GM21515 (cell line): ENCODE results near the gene MTCH2.

Experiments
- ATAC-seq: cut with Tn5 transposase; IDR thresholded peaks from one replicate; pipeline ENCODE4 v1.9.1; 2021; ENCODE audit not compliant: unreplicated experiment

The MTCH2 gene

DNA sequence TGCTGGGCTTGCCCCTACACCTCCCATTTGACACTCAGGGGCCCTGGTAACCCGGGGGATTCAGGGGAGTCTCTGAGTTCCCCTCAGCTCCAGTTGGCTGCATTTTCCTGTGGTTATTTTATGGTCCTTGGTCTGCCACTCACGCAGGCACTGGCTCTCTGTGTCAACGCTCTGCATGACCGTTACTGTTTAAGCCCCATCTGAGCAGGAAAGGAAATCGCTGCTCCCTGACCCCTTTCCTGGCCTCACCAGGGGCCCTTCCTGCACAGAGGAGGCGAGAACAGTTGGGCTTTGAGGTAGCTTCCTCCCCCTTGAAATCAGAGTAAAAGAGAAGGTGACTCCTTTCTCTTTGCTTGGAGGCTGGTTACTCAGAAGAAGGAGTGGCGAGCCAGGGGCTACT is 50.6 kb downstream of the MTCH2 start:
- ATAC-seq: no peak

DNA sequence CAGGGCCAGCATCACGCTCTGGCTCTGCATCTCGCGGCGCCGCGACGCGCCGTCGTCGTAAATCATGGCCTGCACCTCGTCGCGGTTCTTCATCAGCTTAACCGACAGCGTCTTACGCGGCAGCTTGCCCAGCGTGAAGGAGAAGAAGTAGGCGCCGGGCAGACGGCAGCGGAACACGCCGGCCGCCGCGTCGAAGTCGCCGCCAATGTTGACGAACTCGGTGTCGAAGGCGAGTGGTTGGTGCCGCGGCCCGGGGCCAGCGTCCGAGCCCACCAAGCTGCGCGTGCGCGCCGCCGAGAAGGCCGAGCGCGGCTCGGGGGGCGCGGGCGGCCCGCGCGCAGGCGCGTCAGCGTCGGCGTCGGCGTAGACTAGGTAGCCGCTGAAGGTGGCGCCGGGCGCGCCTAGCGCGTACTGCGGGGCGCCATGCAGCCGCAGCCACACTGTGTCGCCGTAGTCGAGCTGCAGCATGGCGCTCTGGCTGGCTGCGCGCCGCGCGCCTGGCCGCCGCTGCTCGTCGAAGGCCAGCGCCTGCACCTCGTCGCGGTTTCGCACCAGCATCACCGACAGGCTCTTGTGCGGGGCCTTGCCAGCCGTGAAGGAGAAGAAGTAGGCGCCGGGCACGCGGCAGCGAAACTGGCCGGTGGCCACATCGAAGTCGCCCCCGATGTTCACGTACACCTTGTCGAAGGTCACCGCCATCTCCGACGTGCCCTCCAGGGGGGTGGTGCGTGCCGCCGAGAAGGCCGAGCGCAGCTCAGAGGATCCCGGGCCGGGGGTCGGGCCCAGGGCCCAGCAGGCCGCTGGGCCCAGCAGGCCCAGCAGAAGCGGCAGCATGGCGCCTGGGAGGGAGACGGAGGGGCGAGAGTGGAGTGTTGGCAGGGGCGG is 52.1 kb downstream of the MTCH2 start:
- ATAC-seq: no peak

DNA sequence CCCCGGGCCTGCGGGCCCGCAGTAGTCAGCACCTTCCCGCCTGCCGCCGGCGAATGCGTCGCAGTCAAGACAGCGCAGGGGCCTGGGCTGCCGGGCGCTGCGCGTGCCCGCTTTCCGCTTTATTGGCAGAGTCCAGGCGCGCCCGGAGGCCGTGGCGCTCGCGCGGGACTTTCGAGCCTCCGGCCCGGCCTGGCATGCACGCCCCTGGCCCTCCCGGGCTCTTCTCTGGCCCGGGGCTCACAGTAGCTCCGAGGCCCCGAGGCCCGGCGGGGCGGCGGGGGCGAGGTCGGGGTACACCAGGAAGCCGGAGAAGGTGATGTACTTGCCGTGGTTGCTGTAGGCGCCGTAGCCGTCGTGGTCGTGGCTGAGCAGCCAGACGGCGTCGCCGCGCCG is 52.8 kb downstream of the MTCH2 start:
- ATAC-seq: no peak

DNA sequence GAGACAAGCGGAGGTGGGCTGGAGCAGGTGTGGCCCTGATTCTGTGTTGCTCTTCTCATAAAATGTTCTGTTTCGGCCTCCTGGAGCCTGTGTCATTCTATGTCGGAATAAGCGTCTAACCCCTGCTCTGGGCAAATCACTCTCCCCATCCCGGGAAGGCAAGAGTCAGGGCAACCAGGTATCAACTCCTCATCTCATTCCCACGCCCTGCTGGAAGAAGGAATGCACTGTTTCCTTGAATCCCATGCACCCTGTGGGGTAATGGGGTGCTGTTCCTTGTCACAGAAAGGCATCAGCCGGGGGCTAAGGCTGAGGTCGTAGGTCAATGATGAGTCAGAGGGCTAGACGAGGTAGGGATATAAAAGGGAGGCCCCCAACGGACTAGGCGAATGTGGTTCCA is 53.2 kb downstream of the MTCH2 start:
- ATAC-seq: no peak

DNA sequence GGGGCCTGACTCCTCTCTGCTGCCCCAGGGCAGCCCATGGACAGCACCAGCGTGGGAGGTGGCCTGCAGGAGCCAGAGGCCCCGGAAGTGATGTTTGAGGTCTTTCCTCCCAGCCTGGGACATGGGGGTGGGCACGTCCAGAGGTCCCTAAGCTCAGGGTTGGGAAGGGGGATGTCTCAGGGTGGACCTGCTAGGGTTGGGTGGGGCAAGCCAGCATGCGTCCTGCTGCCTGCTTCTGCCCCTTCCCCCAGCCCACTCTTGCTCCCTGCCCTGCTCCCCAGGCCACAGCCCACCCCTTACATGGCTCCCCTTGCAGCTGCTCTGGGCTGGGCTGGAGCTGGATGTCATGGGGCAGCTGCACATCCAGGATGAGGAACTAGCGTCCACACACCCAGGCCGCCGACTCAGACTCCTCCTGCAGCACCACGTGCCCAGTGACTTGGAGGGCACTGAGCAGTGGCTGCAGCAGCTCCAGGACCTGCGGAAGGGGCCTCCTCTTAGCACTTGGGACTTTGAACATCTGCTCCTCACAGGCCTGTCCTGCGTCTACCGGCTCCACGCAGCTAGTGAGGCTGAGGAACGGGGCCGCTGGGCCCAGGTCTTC is 54.5 kb downstream of the MTCH2 start:
- ATAC-seq: no peak

DNA sequence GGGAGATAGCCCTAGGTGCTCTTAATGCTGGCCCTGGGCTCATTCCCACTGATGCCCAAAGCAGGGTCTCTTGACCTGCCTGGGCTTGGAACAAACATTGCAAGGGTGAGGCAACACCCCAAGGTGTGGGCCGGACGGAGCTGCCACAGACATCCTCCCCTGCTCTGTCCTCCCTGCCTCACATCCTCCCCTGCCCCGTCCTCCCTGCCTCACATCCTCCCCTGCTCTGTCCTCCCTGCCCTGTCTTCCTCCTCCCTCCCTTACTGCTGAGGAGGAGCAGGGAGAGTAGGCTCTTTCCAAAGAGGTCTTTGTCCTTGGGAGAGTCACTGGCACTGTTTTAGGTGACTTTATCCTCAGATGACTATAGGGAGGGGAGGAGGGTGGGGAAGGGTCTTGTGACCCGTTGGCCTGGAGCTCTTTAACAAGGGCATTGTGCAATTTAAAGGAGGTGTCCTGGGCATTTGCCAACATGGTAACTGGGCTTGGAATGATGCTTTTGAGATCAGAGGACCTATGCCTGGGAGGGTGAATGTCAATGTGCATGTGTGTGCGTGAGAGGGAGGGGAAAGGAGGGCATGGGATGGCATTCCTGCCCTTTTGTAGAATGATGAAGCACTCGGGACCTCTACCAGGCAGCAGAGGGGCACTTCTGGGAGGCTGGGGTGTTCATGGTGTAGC is 55.2 kb downstream of the MTCH2 start:
- no peak for ATAC-seq

DNA sequence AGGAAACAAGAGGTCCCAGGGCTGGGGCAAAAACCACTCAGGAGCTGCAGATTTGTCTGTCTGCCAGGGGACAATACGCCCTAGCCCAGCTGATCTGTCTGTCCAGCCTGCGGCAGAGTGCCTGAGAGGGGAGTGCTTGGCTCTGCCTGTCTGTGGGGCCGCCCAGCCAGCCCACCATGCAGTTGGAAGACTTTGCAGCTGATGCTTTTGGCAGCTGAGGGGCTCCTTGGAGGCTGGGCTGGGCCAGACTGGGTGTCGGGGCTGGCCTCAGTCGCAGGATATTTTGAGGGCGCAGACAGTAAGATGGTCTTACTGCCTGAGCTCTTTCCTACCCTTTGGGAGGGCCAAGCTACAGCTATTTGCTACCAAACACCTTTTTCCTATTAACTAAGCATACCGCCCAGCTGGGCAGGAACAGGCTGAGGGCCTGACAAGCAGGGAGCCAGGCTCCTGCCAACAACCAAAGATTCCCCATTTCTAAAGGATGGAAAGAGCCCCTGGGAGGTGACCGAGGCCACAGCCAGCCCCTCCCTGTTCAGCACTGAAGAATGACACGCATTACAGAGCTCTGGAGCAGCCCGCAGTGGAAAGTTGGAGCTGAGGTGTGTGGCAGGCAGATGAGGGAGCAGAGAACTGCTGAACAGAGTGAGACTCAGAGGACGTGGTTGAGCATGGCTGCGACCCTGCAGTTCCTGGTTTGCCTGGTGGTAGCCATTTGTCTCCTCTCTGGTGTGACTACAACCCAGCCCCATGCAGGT is 56.1 kb downstream of the MTCH2 start, which contains the start of gene FAM180B:
Gene FAM180B, plus strand, starts transcription at position 581 of the 758 bp plus-strand sequence. Its CDS starts 91 bp downstream, at position 672.
- ATAC-seq: no peak

DNA sequence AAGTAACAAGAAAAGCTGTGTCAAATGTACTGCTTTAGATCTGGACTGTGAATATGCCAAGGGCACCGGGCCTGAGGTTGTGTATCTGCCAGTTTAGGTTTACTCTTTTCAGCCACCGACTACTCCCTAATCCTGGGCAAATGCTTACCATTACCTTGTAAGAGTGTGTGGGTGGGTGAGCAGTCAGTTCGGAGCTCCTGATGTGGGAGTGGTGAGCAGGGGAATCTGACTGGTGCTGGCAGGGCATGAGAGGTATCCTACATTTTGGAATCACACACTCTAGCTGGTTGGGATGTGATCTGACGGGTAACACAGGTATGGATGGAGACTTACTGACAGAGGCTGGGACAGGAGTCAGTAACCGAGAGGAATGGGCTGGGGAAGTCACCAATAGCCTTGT is 58.5 kb downstream of the MTCH2 start:
- no peak for ATAC-seq

DNA sequence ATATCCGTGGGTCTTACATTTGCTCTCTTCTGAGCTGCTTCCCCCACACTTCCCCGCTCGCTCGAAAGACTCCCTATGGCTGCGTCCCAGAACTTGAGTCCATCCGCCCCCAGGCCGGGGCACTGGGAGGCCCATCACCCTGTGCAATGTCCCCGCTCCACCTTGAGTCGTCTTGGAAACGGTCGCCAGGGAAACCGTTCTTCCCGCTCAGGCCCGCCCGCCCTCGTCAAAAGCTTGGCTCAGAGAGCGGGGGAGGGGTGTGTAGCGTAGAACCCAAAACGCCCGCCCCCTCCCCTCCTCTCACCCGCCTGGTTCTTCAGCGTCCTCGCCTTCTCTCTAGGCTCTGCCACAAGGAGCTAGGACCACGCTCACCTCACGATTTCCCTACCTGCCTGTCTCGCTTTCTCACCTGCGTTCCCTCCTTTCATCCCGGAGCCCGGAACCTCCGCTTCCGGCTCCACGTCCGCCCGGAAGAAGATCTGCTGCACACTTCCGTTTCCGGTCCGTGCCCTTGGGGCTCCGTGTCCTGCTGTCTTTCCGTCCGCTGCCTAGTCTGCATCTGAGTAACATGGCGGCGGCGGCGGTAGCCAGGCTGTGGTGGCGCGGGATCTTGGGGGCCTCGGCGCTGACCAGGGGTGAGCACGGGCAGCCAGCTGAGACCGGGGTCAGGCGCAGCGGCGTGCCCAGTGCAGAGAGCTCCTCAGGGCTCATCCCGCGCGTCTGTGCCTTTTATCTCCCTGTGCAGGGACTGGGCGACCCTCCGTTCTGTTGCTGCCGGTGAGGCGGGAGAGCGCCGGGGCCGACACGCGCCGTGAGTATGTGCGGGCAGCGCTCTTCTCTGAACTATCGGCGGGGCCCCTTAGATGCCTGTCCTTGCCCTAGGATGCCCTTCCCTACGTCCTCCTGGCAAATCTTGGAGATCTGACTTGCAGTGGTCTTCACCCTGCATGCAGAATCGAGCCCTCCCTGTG is 63.5 kb downstream of the MTCH2 start, which contains the start of the genes KBTBD4 and NDUFS3:
Gene KBTBD4, minus strand, starts transcription at position 447 of the 971 bp plus-strand sequence. Its CDS starts 19 bp downstream, at position 428.
Gene NDUFS3, plus strand, starts transcription at position 551 of the 971 bp plus-strand sequence. Its CDS starts 18 bp downstream, at position 569.
- ATAC-seq: peak; percentile 88

DNA sequence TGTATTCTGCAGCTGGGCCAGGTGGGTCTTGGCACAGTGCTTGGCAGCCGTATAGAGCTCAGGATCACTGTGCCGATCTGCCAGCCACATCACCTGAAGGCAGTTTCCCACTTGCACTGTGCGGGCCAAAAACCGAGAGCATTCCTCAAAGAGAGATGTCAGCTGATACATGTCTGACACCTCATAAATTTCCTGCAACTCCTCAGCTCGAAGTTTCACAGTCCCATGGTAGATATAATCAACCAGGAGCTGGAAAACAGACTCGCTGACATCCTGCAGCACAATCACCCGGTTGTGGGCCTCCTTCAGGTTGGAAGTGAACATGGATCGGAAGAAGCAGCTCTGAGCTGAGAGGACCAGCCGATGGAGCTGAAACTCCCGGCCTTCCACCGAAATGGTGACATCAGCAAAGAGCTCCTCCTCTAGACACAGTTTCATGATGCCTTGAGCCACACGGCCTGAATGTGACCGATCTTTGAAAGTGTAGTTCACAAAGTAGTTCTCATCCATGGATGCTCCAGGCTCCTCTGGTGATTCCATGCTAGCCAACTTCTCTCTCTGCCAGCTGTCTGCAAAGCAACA is 64.8 kb downstream of the MTCH2 start:
- no peak for ATAC-seq

DNA sequence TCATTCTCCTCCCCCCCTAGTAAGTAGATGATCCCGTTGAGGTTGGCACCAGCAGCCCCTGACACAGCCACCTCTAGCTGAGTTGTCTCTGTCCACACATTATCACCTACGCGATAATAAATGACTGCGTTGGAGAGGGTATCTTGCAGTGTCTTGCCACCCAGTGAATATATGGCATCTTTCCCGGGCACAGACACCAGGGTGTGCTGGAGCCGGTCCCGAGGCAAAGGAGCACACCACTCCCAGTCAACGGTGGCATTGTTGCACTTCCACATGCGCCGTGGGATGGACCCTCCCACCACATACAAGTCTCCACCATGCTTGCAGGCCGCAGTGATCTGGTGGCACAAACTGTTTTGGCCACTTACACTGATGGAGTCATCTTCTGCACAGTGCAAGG is 69.0 kb downstream of the MTCH2 start:
- no peak for ATAC-seq

DNA sequence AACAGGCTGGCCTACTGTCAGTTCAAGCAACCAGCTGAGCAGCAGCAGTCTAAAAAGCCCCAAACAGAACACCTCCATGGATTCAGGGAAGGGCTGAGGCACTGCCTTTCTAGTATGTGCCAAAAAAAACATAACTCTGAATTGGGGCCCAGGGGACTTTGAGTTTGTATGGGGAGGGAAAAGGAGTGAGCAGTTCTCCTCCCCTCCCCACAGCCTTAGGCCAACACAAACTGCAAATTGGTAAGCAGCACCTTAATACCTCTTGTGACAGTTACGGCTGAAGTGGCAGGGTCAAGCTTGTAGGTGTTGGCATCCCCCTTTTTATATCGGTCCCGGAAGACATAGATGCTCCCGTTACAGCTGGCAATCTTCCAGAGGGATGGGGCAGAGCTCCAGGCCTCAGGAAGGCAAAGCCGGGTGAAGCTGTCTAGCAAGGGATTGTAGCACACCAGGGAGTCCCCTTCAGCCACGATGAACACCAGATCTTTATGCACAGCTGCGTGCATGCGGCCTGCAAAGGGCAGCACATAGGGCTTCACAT is 69.6 kb downstream of the MTCH2 start:
- ATAC-seq: no peak

DNA sequence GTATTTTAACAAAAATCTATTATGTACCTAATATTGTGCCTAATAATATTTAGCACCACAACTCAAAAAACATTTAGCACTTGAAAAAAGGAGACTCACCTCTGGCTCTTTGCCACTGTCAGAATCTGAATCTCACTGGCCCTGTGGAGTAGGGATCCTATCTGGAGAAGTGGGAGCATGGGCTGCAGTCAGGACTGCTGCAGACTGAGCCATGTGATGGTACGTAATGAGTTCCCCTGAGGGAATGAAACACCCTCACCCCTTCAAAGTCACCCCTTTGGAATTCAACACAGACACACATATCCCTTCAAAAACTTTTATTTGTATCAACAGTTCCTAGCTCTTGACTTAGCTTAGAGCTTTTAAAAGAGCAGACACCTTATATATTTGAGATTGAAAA is 70.5 kb downstream of the MTCH2 start:
- no peak for ATAC-seq

DNA sequence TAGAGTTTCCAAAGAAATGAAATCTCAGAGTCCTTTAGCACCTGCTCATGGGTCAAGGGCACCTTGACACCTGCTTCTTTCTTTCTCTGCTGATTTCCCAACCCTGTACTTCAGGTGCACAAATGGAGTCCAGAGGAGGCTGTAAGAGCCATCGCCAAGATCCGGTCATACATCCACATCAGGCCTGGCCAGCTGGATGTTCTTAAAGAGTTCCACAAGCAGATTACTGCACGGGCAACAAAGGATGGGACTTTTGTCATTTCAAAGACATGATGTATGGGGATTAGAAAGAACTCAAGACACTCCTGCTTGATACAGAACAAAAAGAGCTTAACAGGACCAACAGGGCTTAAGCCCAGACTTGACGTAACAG is 71.0 kb downstream of the MTCH2 start:
- no peak for ATAC-seq

DNA sequence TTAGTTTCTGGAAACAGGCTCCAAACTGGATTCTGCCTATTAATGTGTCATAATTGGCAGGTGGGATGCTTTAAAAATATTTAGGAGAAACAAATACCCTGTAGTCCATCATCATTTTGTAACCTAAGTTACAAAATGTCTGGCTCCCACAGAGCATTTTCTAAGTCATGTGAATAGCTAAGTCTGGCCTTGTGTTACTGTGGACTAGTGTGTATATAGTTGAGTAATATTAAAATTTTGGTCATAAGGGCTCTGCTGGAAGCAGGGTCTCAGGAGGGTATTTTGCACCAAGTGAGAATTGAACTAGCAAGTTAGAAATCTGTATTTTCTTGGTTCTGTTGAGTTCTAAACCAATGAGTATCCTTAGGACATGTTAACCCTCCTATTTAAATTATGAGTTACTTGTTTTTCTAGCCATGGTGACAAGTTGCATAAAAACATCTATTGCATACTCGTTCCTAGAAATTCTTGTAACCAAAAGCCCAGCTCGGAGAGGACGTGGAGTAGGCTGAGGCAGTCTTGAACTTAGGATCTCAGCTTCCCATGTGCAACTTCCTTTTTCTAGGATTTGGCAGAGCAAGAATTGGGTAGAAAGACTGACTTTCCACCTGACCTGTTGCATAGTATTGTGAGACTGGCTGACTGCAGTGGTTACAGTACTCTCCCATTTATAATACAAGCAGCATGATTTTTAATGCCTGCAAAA is 71.6 kb downstream of the MTCH2 start:
- no peak for ATAC-seq

DNA sequence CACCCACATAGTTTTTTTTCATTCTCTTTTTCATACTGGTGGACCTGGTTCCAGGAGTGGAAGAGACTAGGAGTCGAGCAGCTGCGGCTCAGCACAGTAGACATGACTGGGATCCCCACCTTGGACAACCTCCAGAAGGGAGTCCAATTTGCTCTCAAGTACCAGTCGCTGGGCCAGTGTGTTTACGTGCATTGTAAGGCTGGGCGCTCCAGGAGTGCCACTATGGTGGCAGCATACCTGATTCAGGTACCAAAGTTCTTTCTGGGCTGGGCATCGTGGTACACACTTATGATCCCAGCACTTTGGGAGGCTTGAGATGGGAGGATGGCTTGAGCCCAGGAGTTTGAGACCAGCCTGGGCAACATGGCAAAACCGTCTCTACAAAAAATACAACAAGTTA is 72.7 kb downstream of the MTCH2 start:
- ATAC-seq: no peak
